ENCODE results near the gene RNF213.
A peak's percentile ranks its signal among the peaks of the same experiment; 100 is the strongest.
"Not testable (repeated sequence)": the region's sequence is repeated elsewhere in the genome, so short reads cannot be mapped to it uniquely, and the experiment has no call there.

RNF213 gene

DNA sequence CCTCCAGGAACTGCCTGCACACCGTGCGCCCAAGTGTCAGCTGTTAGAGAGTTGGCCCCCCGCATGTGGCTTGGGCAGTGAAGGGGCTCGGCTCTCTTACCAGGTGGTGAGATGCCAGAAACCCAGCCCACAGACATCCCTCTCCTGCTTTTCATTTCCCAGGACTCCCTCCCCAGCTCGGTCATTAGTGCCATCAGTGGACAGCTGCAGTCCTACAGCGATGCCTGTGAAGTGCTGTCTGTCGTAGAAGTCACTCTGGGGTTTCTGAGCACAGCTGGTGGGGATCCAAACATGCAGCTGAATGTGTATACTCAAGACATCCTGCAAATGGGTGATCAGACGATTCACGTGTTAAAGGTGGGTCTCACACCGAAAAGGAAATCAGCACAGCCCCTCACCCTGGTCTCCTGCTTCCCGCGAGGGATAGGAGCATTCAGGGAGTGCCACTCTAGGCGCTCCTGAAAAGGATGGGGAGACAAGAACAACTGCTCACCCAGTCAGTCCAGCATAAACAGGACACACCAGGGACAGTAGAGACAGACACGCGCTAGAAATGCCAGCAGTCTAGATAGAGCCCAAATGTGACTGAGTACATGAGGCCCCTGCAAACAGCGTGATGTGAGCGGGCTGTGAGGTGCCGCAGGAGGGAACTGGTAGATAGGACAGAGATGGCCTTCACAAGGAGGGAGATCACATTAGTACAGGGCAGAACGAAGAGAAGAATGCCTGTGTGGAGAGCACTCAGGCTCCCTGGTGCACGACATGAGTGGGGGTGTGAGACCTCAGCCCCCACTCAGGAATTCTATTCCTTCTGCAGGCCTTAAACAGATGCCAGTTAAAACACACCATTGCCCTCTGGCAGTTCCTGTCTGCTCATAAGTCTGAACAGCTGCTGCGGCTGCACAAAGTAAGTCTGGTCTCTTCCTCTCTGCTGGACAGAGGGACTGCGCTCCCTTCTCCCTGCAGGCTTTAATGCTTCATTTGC lies 128.7 kb downstream of the RNF213 start:
- DNase-seq (ENCODE audit: low read depth in 1 of 2, low spot score in 1 of 2), result no peak
- no peak for TF ChIP-seq JUND (IDR thresholded peaks at IDR 0.05; ENCODE audit: low read depth)
- in situ Hi-C loops (cut with HindIII; ENCODE audit: low pct_unique_long_range_greater_than_20kb, low sequenced_read_pairs), result no loop called here

DNA sequence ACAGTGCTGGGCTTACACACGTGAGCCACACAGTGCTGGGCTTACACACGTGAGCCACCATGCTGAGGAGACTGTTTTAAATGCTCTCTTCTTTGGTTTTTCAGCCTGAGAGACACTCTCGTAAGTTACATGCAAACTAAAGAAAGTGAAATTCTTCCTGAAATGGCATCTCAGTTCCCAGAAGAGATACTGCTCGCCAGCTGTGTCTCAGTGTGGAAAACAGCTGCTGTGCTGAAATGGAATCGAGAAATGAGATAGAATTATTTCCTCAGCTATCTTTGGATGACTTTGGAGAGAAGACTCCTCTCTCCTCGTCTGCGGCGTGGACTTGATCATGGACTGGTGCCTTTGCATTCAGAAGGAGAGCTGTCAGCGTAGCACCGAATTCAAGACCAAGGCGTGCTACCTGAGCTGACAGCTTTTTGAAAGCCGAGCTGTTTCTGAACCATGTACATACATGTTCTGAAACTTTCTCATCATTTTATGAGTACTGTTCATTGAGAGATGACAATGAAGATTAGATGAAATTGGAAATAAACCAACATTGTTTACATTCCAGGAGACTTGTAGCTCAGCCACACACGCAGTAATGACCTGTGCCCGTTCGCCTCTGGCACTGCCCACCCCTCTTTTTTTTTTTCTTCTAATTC lies 132.7 kb downstream of the RNF213 start:
- TF ChIP-seq JUND (IDR thresholded peaks at IDR 0.05; ENCODE audit: low read depth), result no peak
- DNase-seq (ENCODE audit: low read depth in 1 of 2, low spot score in 1 of 2), result peak in 1 of 2 experiments; percentile 25
- in situ Hi-C loops (cut with HindIII; ENCODE audit: low pct_unique_long_range_greater_than_20kb, low sequenced_read_pairs), result no loop called here

DNA sequence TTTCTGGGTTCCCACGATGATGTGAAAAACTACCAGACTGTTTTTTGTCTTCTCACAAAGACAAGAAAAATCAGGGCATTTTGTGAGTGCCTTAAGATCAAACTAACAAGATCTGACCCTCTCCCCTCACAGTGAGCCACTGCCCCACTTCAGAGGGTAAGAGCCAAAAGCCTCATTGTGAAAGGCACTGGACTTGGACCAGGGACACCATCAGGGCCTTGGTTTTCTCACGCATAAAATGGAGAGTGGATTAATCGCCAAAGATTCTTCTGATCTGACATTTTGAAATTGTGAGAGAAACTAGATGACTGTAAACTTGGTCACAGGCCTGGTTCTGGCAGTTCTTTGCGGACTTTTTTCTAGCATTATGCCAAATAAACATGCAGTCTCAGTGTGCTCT lies 133.3 kb downstream of the RNF213 start:
- DNase-seq (ENCODE audit: low read depth in 1 of 2, low spot score in 1 of 2), result no peak
- no peak for TF ChIP-seq JUND (IDR thresholded peaks at IDR 0.05; ENCODE audit: low read depth)
- in situ Hi-C loops (cut with HindIII; ENCODE audit: low pct_unique_long_range_greater_than_20kb, low sequenced_read_pairs), result no loop called here

DNA sequence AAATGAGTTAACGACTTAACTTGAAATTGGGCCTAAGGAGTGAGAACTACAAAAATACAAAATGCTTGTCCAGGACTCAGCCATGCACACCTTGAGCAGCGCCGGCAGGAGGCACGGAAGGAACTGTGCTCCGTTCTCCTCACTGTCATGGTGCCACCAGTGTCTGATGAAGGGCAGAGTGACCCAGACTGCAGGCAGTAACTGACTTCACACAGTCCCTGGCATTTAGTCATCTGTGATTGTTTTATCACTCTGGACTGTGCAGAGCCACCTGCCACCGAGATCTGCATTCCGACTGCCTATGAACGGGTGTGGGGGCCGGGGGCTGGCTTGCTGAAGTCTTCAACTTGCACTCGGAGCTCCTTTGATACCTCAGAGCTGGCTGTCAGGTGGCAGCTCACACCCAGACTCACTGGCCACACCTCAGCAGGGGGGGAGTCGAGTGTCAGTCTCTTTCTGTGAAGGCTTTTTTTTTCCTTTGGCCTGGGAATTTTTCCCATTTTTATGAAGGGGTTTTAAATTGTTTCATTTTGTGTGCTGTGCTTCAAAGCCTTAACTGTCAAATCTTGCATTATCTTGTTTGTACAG lies 134.1 kb downstream of the RNF213 start:
- in situ Hi-C loops (cut with HindIII; ENCODE audit: low pct_unique_long_range_greater_than_20kb, low sequenced_read_pairs), result no loop called here
- DNase-seq (ENCODE audit: low read depth in 1 of 2, low spot score in 1 of 2), result no peak
- no peak for TF ChIP-seq JUND (IDR thresholded peaks at IDR 0.05; ENCODE audit: low read depth)

DNA sequence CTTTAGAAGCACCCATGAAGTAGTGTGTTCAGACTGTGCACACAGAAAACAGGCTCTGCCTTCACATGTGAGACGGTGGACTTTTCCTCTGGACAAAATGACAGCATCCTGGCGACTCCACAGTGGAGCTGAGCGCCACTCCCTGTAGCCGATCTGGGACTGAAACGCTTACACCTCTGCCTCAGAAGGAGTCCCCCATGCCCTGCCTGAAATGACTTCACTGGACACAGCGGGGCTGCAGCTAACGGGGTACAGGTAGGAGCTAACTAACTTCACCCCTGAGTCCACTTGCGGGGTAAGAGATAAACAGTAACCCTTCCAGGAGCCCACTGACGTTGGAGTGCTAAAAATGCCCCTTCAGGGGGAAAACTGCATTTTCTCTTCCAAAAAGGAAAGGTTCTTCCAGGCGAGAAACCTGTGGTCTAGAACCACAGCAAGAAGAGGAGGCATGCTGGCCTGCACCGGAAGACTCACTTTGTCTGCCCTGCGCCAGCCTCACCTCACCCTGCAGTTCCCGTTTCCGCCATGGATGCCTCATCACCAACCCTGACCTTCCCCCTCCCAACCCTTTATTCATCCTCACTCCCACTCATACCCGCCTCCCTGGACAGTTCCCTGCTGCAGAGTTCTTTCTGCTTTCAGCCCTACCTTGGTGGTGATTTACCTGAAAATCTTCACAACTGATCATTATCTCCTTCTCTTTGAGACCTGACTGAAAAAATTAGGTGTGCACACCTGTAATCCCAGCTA lies 134.9 kb downstream of the RNF213 start:
- TF ChIP-seq JUND (IDR thresholded peaks at IDR 0.05; ENCODE audit: low read depth), result no peak
- DNase-seq (ENCODE audit: low read depth in 1 of 2, low spot score in 1 of 2), result no peak
- in situ Hi-C loops (cut with HindIII; ENCODE audit: low pct_unique_long_range_greater_than_20kb, low sequenced_read_pairs), result no loop called here

DNA sequence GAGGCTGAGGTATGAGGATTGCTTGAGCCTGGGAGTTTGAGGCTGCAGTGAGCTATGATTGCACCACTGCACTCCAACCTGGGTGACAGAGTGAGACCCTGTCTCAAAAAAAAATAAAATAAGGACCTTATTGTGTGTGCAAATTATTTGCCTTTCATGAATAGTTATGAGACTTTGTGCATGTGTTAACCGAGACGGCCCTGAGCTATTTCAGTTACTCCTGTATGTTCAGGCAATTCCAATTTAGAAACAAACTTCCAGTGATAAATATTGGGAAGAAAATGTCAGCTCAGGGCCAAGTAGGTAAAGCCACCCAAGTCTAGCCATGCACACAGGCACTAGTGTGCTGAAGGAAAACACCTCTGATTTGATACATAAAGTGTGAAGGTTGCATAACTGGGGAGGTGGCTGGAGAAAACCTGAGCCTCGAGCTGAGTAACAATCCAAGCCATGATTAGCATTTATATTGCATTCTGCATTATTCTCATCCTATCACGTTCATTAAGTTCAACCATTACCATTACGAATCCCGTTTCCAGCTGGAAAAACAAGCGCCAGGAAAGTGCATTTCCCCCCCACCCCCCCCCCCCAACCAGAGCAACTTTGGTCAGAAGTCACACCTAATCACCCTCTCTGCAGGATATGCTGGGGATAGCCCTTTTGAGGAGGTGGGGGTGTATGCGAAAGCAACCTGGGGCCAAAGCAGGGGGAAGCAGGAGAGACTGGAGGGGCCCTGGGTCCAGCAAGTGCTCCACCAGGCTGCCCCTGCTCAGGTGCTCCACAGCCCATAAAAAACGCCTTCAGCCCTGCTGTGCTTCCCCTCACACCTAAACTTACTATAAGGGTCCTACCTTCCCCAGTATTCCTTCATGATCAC lies 135.7 kb downstream of the RNF213 start:
- no peak for TF ChIP-seq JUND (IDR thresholded peaks at IDR 0.05; ENCODE audit: low read depth)
- in situ Hi-C loops (cut with HindIII; ENCODE audit: low pct_unique_long_range_greater_than_20kb, low sequenced_read_pairs), result no loop called here

DNA sequence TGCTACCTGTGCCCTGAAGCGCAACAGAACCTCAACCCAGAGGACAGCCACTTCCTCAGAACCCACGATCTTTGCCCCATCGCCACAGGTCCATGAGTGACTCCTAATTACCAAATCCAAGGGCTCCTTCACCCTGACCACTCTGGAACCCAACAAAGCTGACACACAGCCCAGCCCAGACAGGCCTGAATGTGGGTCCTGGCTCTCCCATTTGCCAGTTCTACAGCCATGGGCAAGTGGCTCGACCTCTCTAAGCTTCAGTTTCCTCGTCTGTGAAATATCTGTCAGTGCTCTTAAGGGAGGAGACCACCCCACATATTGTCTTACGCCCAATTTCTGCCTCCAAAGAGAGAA lies 136.4 kb downstream of the RNF213 start:
- no peak for DNase-seq (ENCODE audit: low read depth in 1 of 2, low spot score in 1 of 2)
- in situ Hi-C loops (cut with HindIII; ENCODE audit: low pct_unique_long_range_greater_than_20kb, low sequenced_read_pairs), result no loop called here
- TF ChIP-seq JUND (IDR thresholded peaks at IDR 0.05; ENCODE audit: low read depth), result no peak

More for the DNA sequence above, 135.7 kb downstream of the RNF213 start:
- no peak for DNase-seq (ENCODE audit: low read depth in 1 of 2, low spot score in 1 of 2)

DNA sequence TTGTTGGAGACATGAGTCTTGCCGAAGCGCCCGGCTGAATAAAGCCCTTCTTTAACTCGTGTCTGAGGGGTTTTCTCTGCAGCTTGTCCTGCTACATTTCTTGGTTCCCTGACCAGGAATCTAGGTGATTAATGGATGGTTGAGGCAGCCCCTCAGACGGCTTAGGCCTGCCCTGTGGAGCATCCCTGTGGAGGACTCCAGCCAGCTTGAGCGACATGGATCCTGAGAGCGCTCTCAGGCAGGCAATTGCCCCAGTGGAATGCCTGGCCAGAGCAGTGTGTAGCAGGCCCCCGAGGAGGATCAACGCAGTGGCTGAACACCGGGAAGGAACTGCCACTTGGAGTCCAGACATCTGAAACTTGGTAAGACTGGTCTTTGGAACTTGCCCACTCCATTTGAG lies 137.0 kb downstream of the RNF213 start:
- DNase-seq (ENCODE audit: low read depth in 1 of 2, low spot score in 1 of 2), result no peak
- in situ Hi-C loops (cut with HindIII; ENCODE audit: low pct_unique_long_range_greater_than_20kb, low sequenced_read_pairs), result no loop called here
- no peak for TF ChIP-seq JUND (IDR thresholded peaks at IDR 0.05; ENCODE audit: low read depth)

DNA sequence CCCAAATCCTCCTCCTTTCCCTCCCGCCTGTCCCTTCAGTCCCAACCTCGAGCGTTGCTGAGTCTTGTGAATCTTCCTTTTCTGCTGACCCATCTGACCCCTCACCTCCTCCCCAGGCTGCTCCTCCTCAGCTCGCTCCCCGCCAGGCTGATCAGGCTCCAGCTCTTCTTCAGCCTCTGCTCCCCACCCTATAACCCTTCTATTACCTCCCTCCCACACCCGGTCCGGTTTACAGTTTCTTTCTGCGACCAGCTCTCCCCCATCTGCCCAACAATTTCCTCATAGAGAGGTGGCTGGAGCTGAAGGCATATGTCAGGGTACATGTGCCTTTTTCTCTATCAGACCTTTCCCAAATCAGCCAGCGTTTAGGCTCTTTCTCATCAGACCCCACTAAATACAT lies 140.4 kb downstream of the RNF213 start:
- in situ Hi-C loops (cut with HindIII; ENCODE audit: low pct_unique_long_range_greater_than_20kb, low sequenced_read_pairs); DNase-seq (ENCODE audit: low read depth in 1 of 2, low spot score in 1 of 2): not testable (repeated sequence)

DNA sequence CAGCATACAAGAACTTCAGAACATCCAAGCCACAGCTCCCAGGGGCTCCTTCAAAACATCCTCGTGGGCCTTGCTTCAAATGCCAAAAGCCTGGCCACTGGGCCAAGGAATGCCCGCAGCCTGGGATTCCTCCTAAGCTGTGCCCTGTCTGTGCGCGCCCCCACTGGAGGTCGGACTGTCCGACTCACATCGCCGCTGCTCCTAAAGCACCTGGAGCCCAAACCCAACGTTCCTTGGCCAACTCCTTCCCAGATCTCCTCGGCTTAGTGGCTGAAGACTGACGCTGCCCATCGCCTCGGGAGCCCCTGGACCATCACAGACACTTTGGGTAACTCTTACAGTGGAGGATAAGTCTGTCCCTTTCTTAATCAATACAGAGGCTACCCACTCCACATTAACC lies 141.4 kb downstream of the RNF213 start:
- DNase-seq (ENCODE audit: low read depth in 1 of 2, low spot score in 1 of 2); in situ Hi-C loops (cut with HindIII; ENCODE audit: low pct_unique_long_range_greater_than_20kb, low sequenced_read_pairs): not testable (repeated sequence)

DNA sequence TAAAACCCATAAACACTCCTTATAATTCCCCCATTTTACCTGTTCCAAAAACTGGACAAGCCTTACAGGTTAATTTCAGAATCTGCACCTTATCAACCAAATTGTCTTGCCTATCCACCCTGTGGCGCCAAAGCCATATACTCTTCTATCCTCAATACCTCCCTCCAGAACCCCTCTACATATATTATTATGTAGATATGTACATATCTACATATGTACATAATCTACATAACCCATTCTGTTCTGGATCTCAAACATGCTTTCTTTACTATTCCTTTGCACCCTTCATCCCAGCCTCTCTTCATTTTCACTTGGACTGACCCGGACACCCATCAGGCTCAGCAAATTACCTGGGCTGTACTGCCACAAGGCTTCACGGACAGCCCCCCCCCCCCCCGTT lies 142.3 kb downstream of the RNF213 start:
- TF ChIP-seq JUND (IDR thresholded peaks at IDR 0.05; ENCODE audit: low read depth), result no peak
- in situ Hi-C loops (cut with HindIII; ENCODE audit: low pct_unique_long_range_greater_than_20kb, low sequenced_read_pairs), result no loop called here
- no peak for DNase-seq (ENCODE audit: low read depth in 1 of 2, low spot score in 1 of 2)

DNA sequence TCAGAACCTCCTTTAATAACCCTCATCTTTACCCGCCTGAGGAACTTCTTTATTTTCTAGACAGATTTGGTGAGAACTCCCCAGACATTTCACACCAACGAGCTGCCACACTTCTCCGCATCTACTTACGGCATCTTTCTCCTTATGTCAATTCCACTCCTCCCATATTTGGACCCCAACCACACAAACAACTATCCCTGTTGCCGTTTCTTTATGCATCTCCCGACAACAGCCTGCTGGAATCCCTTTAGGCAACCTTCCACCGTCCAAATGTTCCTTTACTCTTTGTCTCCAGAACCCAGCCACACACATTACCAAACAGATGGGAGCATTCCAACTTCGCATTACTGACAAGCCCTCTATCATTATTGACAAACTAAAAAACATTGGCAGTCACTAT lies 145.5 kb downstream of the RNF213 start:
- in situ Hi-C loops (cut with HindIII; ENCODE audit: low pct_unique_long_range_greater_than_20kb, low sequenced_read_pairs), result no loop called here
- no peak for TF ChIP-seq JUND (IDR thresholded peaks at IDR 0.05; ENCODE audit: low read depth)
- DNase-seq (ENCODE audit: low read depth in 1 of 2, low spot score in 1 of 2), result no peak

DNA sequence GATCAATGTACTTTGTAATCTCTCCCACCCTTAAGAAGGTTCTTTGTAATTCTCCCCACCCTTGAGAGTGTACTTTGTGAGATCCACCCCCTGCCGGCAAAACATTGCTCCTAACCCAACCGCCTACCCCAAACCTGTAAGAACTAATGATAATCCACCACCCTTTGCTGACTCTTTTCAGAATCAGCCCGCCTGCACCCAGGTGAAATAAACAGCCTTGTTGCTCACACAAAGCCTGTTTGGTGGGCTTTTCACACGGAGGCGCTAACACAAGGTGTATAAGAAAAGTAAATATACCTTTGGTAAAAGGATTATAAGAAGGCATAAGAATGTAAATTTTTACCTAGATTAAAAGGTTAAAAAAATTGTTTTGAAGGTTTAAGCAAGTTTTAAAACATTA lies 147.3 kb downstream of the RNF213 start:
- DNase-seq (ENCODE audit: low read depth in 1 of 2, low spot score in 1 of 2); in situ Hi-C loops (cut with HindIII; ENCODE audit: low pct_unique_long_range_greater_than_20kb, low sequenced_read_pairs): not testable (repeated sequence)
